Measurements from ENCODE around the gene POLR1B. TPM values are rescaled to one million over a fixed set of nuclear protein-coding genes. Genes with fewer than 3 reads are reported as not detected.

POLR1B gene
- total RNA-seq, 2 experiments from 2014 or later = 34.3 to 38.1 TPM

GRCh38 chr2:112621790-112622527 is 79.7 kb downstream of the POLR1B start:
- CTCF ChIA-PET = interaction anchor here (15.2 kb wide), 1 partner anchor 106 kb away, joined by 335 read pairs; no protein-coding TSS in a partner anchor

GRCh38 chr2:112622528-112622849 is 80.2 kb downstream of the POLR1B start:
- Mint-ChIP-seq H3K9me3 (ENCODE audit: insufficient read depth) (no peaks in the 10 kb centered on the region), H3K36me3 (ENCODE audit: low read depth) (no peaks in the 10 kb centered on the region), H3K4me3 (no peak overlapping the region), H3K4me1 (ENCODE audit: low read depth) (peaks cover 41% of the 10 kb centered on the region), H3K27ac (no peak overlapping the region), H3K27me3 (ENCODE audit: low read depth) (no peaks in the 10 kb centered on the region)
- CTCF ChIA-PET = interaction anchor here (15.2 kb wide), 1 partner anchor 105 kb away, joined by 335 read pairs; no protein-coding TSS in a partner anchor
- no peak for DNase-seq
- POLR2A ChIA-PET = no interaction called here
- ATAC-seq = no peak

More at GRCh38 chr2:112621790-112622527, 79.7 kb downstream of the POLR1B start:
- H3K36me3 Mint-ChIP-seq (ENCODE audit: low read depth) = no peaks in the 10 kb centered on the region
- DNase-seq (no peak), ATAC-seq (no peak)
- H3K9me3 Mint-ChIP-seq (ENCODE audit: insufficient read depth) = no peaks in the 10 kb centered on the region
- H3K27me3 Mint-ChIP-seq (ENCODE audit: low read depth) = no peaks in the 10 kb centered on the region
- no peak overlapping the region for H3K27ac Mint-ChIP-seq
- peaks cover 36% of the 10 kb centered on the region for H3K4me1 Mint-ChIP-seq (ENCODE audit: low read depth)
- no peak overlapping the region for H3K4me3 Mint-ChIP-seq
- POLR2A ChIA-PET = no interaction called here

GRCh38 chr2:112623913-112624777 is 81.9 kb downstream of the POLR1B start:
- ChIA-PET CTCF (interaction anchor here (0.7 to 15.2 kb wide), 14 partner anchors 9 to 335 kb away, joined by 3 to 335 read pairs (median 6); partner anchors contain the start of genes CHCHD5 and SLC20A1), POLR2A (interaction anchor here (1.1 to 5.9 kb wide), 7 partner anchors 9 to 102 kb away, joined by 3 to 39 read pairs (median 4); partner anchors contain the start of gene SLC20A1)
- ATAC-seq (peak; percentile 90), DNase-seq (peak; percentile 87)
- H3K27ac Mint-ChIP-seq = peak overlapping the region; percentile 83
- H3K27me3 Mint-ChIP-seq (ENCODE audit: low read depth) = no peaks in the 10 kb centered on the region
- peaks cover 56% of the 10 kb centered on the region for H3K4me1 Mint-ChIP-seq (ENCODE audit: low read depth)
- H3K9me3 Mint-ChIP-seq (ENCODE audit: insufficient read depth) = no peaks in the 10 kb centered on the region
- H3K36me3 Mint-ChIP-seq (ENCODE audit: low read depth) = no peaks in the 10 kb centered on the region
- H3K4me3 Mint-ChIP-seq = peak overlapping the region; percentile 34

GRCh38 chr2:112625474-112626114 is 83.3 kb downstream of the POLR1B start:
- Mint-ChIP-seq H3K4me1 (ENCODE audit: low read depth) (peaks cover 70% of the 10 kb centered on the region), H3K36me3 (ENCODE audit: low read depth) (no peaks in the 10 kb centered on the region), H3K4me3 (no peak overlapping the region), H3K27ac (peak overlapping the region; percentile 1), H3K27me3 (ENCODE audit: low read depth) (peaks cover 4% of the 10 kb centered on the region), H3K9me3 (ENCODE audit: insufficient read depth) (no peaks in the 10 kb centered on the region)
- ATAC-seq = no peak
- ChIA-PET POLR2A (interaction anchor here (1.5 to 5.9 kb wide), 6 partner anchors 21 to 66 kb away, joined by 4 to 39 read pairs (median 4); partner anchors contain the start of gene SLC20A1), CTCF (interaction anchor here (0.6 to 15.2 kb wide), 25 partner anchors 9 to 758 kb away, joined by 3 to 335 read pairs (median 8); partner anchors contain the start of genes CHCHD5 and SLC20A1)
- no peak for DNase-seq

- DNase-seq = peak; percentile 79
- Mint-ChIP-seq H3K9me3 (ENCODE audit: insufficient read depth) (no peaks in the 10 kb centered on the region), H3K4me1 (ENCODE audit: low read depth) (peaks cover 78% of the 10 kb centered on the region), H3K27me3 (ENCODE audit: low read depth) (peaks cover 4% of the 10 kb centered on the region), H3K36me3 (ENCODE audit: low read depth) (no peaks in the 10 kb centered on the region), H3K27ac (peak overlapping the region; percentile 85), H3K4me3 (peak overlapping the region; percentile 30)
- ChIA-PET CTCF (interaction anchor here (0.6 to 15.2 kb wide), 34 partner anchors 8 to 471 kb away, joined by 3 to 335 read pairs (median 5); partner anchors contain the start of genes CHCHD5 and SLC20A1), POLR2A (interaction anchor here (0.6 to 5.9 kb wide), 8 partner anchors 20 to 118 kb away, joined by 3 to 39 read pairs (median 4); partner anchors contain the start of genes CHCHD5 and SLC20A1)
- peak; percentile 50 for ATAC-seq
These were observed 84.4 kb downstream of the POLR1B start for GRCh38 chr2:112626604-112627059.

Other genes starting within 250 kb of the POLR1B start
- 1 to 10 TPM; 6.4 to 7.8 TPM for gene RGPD8, start 108.8 kb upstream of the POLR1B start, total RNA-seq
- gene TTL, start 60.3 kb upstream of the POLR1B start, total RNA-seq = 10 to 100 TPM; 36.0 to 37.6 TPM
- gene CHCHD5, start 42.1 kb downstream of the POLR1B start, total RNA-seq = 10 to 100 TPM; 32.4 to 35.4 TPM
- gene SLC20A1, start 103.5 kb downstream of the POLR1B start, total RNA-seq = 100 to 1,000 TPM; 115 to 120 TPM
- not detected for gene NT5DC4, start 178.6 kb downstream of the POLR1B start, total RNA-seq
- gene CKAP2L, start 222.1 kb downstream of the POLR1B start, total RNA-seq = 10 to 100 TPM; 59.3 to 63.4 TPM
- not detected for gene IL1A, start 242.0 kb downstream of the POLR1B start, total RNA-seq